Measurements from ENCODE around the gene PSMD13.
A peak's percentile ranks its signal among the peaks of the same experiment; 100 is the strongest.
"Not testable (repeated sequence)": the region's sequence is repeated elsewhere in the genome, so short reads cannot be mapped to it uniquely, and the experiment has no call there.

The PSMD13 gene

DNA sequence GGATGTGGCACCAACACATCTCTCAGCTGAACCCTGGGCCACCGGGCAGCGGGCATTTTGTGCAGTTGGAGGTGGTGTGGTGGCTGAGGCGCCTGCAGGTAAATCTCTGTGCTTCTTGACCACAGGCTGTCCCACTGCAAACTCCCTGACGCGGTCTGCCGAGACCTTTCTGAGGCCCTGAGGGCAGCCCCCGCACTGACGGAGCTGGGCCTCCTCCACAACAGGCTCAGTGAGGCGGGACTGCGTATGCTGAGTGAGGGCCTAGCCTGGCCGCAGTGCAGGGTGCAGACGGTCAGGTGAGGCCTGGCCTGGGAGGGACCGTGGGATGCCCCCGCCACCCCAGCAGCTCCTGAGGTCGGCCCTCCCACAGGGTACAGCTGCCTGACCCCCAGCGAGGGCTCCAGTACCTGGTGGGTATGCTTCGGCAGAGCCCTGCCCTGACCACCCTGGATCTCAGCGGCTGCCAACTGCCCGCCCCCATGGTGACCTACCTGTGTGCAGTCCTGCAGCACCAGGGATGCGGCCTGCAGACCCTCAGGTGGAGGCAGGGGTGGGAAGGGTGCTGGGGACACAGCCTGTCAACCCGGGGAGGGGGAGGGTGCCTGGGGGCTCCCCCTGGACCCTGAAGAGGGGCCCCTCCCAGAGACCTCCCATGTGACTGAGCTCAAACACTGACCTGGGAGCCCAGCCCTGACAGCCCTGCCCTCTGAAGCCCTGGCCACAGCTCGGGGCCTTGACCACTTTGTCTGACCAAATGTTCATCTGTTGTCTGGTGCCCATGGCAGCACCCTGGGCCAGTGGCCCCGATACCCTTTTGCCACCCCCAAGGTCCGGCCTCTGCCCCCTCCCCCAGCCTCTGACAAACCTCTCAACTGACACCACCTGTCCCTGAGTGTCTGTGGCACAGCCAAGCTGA, 47.6 kb downstream of the PSMD13 start:
- DNase-seq (ENCODE audit: extremely low spot score, insufficient read length, low read depth) (no peak), FAIRE-seq (no peak)

DNA sequence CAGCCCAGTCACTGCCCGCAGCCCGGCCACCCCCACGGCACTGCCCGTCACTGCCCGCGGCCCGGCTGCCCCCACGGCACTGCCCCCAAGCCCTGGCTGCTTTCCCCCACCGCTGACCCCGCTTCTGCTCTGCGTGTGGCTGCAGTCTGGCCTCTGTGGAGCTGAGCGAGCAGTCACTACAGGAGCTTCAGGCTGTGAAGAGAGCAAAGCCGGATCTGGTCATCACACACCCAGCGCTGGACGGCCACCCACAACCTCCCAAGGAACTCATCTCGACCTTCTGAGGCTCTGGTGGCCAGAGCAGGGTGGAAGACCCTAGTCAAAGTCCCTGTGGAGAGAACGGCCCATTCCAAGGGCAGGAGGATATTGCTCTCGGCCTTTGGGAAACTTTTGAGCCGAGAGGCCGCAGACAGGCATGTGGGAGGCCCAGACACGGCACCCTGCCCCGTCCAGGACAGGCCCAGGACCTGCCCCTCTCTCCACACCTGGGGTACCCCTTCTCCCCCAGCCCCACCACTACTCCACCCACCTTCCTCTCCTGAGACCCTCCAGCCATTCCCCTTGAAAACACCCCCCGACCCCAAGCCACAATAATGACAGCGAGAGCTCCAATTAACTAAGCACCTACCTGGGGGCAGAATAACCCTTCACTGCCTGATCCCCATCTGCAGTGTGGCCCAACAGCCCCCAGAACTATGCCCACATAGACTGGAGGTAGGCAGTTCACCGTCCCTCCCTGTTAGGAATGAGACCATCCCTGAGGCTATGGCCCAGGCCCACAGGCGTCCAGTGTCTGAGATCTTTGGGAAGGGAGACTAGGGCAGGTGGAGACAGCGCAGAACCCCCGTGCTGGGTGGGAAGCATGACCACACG, 48.5 kb downstream of the PSMD13 start:
- FAIRE-seq (no peak), DNase-seq (ENCODE audit: extremely low spot score, insufficient read length, low read depth) (no peak)

DNA sequence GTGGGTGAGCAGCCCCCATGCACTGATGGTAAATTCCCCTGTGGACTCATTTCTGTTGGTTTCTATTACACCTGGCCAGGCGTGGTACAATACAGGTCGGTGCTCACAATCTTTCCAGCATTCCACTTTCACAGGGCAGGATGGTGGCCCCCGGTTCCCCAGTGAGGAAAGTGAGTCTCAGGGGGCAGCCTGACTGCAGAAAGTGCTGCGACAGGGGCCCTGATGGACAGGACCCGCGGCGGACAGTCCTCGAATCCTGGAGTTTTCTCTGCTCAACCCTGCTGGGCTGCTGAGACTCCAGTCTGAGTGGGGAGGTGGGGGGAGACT, 49.1 kb downstream of the PSMD13 start:
- FAIRE-seq, result no peak

DNA sequence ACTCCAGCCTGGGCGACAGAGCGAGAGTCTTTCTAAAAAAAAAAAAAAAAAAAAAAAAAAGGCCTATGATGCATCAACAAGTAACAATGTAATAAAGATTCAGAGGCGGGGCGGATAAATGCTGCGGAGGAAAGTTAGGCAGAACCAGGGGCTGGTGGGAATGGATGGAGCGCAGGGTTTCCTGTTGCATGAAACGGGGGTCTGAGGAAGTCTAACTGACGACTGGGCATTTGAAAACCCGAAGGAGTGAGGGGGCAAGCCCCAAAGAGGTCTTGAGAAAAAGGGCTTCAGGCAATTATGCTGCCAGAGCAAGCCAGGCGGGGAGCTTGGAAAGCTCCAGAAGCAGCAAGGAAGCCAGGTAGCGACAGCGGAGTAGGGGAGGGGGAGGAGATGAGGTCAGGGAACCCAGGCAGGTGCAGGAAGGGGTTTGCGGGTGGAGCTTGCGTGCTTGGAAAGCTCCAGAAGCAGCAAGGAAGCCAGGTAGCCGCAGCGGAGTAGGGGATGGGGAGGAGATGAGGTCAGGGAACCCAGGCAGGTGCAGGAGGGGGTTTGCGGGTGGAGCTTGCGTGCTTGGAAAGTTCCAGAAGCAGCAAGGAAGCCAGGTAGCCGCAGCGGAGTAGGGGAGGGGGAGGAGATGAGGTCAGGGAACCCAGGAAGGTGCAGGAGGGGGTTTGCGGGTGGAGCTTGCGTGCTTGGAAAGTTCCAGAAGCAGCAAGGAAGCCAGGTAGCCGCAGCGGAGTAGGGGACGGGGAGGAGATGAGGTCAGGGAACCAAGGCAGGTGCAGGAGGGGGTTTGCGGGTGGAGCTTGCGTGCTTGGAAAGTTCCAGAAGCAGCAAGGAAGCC, 50.4 kb downstream of the PSMD13 start:
- DNase-seq (ENCODE audit: extremely low spot score, insufficient read length, low read depth); FAIRE-seq: not testable (repeated sequence)

More for the DNA sequence above, 49.1 kb downstream of the PSMD13 start:
- no peak for DNase-seq (ENCODE audit: extremely low spot score, insufficient read length, low read depth)

DNA sequence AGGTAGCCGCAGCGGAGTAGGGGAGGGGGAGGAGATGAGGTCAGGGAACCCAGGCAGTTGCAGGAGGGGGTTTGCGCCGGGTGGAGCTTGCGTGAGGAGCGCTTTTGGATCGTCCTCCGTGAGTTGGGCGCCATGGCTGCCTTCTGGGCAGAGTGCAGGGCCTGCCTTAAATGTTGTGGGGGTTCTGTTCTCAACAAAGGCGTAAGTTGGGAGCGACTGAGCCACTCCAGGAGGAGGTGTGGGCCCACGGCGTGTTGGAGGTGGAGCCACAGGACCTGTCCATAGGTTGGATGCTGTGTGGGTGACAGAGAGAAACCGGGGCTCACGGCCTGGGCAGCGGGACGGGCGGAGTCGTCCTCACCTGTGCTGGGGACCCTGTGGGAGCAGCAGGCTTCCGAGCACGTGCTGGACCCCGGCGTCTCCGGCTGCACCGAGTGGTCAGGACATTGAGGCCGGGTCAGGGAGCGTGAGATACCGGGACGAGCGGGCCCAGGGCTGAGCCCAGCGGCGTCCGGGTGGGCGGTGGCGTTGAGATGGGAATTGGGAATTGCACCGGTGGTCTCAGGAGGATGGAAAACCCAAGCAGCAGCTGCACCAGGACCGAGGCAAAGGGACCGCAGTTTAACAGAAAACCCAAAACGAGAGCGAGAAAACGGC, 51.2 kb downstream of the PSMD13 start:
- FAIRE-seq (no peak), DNase-seq (ENCODE audit: extremely low spot score, insufficient read length, low read depth) (no peak)

DNA sequence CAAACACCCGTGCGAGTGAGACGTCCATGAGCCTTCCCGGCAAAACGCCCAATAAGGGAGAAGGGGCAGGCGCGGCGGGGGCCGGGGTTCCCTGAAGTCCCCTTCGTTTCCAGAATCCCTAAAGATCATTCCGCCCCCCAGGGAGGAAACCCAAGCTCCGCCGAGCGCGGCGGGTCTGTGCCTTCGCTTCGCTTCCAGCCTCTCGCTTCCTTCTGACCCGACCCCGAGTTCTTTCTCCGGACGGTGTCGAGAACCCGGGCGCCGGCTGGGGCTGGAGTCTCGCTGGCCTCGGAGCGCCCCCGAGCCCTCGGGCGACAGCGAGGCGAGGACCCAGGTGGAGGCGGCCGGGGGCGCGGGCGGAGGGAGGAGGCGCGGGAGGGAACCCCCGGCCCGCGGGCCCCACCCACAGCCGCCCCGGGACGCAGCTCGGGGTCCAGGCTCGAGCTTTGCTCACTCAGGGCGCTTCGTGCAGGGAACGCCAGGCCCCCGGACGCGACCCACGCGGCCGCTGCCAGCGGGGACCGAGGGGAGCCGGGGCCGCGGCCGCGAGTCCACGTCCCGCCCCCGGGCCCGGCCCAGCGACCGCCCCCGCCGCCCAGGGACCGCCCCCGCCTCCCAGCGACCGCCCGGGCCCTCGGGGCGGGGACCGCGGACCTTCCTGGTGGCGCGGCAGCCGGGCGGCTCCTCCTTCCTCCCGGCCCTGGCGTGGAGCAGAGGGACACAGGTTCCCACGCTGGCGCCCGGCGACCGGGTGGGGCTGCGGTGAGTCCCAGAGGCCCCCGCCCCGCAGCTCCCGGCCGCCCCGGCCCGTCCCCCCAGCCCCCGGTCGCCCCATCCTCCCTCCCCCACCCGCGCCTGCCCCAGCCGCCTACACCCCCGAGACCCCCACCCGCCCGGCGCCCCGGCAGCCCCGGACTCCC, 52.0 kb downstream of the PSMD13 start, which contains the start of gene PGGHG:
TSS of gene PGGHG (plus strand) at position 649 of the 920 bp plus-strand sequence. CDS start 691 bp downstream, outside the sequence.
- DNase-seq (ENCODE audit: extremely low spot score, insufficient read length, low read depth), result peak; percentile 77
- no peak for FAIRE-seq

DNA sequence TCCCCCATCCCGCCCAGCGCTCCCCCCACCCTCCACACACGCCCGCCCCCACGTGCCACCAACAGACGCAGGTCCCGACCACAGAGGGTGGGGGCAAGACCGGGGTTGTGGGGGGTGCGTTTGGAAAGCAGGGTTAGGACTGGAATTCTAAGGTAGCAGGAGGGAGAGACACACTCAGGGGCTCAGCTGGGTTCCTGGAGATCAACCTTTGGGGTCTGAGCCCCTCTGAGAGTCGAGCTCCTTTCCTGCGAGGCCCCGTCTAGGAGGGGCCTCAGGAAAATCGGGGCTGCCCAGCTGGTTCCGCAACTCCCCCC, 52.6 kb downstream of the PSMD13 start:
- DNase-seq (ENCODE audit: extremely low spot score, insufficient read length, low read depth) (no peak), FAIRE-seq (no peak)

DNA sequence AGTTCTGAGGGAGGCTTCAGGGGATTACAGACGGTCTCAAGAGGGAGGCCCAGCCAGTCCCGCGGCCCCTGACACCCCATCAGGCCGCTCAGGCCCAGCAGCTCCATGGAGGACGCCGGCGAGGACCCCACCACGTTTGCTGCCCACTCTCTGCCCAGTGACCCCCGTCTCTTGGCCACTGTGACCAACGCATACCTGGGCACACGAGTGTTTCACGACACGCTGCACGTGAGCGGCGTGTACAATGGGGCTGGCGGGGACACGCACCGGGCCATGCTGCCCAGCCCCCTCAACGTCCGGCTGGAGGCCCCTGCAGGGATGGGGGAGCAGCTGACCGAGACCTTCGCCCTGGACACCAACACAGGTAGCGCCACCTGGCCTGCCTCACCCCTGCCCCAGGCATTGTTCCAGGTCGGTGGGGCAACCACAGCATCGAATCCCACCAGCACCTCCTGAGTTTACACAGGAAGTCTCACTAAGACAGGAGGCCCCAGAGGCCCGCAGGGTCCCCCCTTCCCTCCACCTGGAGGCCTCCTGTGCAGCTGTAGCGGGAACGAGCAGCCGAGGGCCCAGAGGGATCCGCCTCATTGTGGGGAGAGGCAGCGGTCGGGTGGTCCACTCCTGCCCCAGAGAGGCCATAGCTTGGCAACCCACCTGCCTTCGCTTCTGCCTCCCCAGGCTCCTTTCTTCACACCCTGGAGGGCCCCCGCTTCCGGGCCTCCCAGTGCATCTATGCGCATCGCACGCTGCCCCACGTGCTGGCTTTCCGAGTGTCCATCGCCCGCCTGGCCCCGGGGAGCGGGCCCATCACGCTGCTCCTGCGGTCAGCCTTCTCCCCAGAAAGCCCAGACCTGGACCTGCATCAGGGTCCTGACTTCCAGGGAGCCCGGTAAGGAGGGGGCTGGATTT, 53.2 kb downstream of the PSMD13 start:
- FAIRE-seq, result no peak

DNA sequence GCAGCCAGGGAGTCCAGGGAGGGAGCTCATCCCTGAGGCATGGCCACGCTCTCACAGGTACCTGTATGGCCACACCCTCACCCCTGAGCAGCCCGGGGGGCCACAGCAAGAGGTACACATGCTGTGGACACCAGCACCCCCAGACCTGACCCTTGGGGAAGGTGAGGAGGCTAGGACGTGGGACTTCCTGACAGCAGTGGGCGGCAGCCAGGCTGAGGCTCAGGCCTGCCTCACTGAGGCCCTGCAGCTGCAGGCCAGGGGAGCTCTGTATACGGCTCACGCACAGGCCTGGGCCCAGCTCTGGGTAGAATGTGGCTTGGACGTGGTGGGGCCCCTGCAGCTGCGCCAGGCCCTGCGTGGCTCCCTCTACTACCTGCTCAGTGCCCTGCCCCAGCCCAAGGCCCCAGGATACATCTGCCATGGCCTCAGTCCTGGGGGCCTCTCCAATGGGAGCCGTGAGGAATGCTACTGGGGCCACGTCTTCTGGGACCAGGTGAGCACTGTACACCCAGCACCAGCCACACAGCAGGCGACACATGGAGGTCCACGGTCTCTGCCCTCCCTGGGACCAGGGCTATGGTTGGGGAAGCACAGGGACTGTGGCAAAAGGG, 54.0 kb downstream of the PSMD13 start:
- no peak for DNase-seq (ENCODE audit: extremely low spot score, insufficient read length, low read depth)
- no peak for FAIRE-seq

More for the DNA sequence above, 53.2 kb downstream of the PSMD13 start:
- no peak for DNase-seq (ENCODE audit: extremely low spot score, insufficient read length, low read depth)

DNA sequence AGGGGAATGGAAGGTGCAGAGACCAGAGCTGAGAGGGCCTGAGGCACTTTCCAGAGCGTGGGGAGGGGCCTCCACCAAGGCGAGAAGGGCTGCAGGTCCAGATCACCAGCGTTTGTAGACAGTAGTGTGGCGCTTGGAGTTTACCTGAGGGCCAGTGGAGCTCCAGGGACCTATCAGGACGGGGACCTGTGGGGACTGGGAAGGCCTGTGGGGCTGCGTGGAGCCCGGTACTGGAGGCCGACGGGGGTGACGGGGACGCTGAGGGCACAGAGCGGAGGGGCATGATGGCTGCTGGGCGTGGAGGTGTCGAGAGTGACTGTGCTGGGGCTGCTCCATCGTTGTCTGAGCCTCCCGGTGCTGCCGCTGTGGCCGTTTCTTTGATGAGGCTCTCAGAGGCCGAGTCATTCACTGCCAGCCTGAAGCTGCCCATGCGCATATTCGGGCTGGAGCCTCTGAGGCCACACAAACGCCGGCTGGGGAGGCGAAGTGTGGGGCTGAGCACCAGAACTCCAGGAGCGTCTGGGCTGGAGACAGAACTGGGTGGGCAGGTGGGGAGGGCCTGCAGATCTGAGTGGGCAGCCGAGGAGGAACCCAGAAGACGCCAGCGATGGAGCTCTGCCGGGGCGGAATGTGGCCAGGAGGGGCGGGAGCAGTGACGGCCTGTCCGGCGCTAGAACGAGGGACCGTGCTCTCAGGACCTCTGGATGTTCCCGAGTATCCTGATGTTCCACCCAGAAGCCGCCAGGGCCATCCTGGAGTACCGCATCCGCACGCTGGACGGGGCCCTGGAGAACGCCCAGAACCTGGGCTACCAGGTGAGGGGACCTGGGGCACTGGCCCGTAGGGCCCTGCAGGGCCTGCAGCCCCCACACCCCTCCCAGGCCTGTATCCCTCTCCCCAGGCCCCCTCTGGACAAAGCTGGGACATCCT, 54.8 kb downstream of the PSMD13 start:
- no peak for FAIRE-seq
- no peak for DNase-seq (ENCODE audit: extremely low spot score, insufficient read length, low read depth)

DNA sequence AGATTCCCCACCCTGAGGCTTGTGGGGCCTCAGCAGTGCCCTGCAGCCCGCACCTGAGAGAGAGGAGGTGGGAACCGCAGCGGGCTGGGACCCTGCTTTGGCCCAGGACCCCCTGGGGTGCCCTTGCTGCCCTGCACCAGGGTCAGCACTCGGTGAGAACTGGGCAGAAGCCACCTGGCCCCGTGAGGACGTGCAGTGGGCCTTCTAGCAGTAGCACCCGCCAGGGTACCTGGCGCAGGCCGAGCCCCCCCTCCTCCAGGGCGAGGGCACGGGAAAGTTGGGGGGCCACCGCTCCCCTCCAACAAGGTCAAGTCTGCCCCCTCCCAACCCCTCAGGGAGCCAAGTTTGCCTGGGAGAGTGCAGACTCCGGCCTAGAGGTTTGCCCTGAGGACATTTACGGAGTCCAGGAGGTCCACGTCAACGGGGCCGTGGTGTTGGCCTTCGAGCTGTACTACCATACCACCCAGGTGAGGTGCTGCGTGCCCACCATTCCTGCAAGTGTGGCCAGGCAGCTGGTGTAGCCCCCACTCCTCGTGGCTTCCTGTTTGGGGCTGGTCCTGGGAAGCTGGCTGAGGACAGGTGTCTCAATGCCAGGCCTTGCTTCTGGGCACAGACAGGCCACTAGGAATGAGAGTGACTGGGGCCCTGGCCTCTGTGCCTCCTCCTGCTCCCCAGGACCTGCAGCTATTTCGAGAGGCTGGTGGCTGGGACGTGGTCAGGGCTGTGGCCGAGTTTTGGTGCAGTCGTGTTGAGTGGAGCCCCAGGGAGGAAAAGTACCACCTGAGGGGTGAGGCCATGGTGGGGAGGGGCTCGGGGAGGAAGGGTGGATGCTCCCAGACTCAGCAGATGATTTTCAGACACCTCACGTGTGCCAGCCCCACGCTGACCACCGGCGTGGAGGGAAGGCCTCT, 55.7 kb downstream of the PSMD13 start:
- DNase-seq (ENCODE audit: extremely low spot score, insufficient read length, low read depth) (no peak), FAIRE-seq (no peak)

DNA sequence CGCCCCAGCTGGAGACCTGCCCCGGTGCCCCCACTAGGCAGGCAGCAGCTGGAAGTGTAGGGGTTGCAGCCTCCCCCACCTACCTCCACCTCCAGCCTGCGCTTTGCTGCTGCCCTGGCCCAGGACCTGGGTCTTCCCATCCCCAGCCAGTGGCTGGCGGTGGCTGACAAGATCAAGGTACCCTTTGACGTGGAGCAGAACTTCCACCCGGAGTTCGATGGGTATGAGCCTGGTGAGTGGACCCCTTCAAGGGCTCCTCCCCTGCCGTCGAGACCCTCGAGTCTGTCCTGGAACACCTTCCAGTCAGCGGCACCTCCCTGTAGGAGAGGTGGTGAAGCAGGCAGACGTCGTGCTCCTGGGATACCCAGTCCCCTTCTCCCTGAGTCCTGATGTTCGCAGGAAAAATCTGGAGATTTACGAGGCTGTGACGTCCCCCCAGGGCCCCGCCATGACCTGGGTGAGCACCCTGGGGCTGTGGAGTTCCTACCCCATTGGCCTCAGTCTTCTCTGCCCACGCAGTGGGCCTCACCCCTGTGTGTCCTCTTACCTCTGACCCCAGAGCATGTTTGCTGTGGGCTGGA, 56.6 kb downstream of the PSMD13 start:
- FAIRE-seq (no peak), DNase-seq (ENCODE audit: extremely low spot score, insufficient read length, low read depth) (no peak)

DNA sequence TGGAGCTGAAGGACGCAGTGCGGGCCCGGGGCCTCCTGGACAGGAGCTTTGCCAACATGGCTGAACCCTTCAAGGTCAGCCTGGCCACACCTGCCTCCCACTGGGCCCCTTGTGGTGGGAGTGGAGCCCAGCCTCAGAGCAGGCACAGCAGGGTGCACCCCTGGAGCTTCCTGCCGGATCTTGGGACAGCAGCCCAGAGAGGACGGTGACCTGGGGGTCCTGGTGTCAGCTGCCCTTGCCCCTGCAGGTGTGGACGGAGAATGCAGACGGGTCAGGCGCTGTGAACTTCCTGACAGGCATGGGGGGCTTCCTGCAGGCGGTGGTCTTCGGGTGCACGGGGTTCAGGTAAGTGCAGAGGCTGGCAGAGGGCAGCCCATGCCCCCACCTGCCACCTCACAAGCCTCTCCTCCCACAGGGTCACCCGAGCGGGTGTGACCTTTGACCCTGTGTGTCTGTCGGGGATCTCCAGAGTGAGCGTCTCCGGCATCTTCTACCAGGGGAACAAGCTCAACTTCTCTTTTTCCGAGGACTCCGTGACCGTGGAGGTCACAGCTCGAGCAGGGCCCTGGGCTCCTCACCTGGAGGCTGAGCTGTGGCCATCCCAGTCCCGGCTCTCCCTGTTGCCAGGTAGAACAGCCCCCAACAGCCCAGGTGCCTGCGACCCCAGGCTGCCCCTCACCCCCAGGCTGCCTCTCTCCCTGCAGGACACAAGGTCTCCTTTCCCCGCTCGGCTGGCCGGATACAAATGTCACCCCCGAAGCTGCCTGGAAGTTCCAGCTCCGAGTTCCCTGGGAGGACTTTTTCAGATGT, 57.3 kb downstream of the PSMD13 start:
- no peak for FAIRE-seq
- no peak for DNase-seq (ENCODE audit: extremely low spot score, insufficient read length, low read depth)

DNA sequence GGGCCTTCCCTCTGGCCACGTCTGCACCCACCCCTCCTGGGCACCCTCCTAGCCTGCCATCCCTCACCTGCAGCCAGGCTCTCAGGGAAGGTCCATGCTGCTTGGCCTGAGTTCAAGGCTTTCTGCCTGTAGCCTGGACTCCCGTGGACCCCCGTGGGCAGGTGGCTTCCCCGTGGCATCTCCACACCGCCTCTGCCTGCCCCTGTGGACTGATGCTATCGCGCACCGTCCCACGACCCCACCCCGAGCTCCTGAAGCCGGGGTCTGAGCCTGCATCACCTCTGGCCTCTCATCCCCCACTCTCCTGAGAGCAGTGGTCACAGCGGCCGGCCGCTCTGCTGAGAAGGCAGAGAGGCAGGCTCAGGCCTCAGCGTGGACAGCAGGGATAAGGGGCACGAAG, 58.0 kb downstream of the PSMD13 start:
- FAIRE-seq (no peak), DNase-seq (ENCODE audit: extremely low spot score, insufficient read length, low read depth) (no peak)

Measured in GM18507 (cell line).